GM12878 (cell line): ENCODE results near the gene LRBA. TPM values are rescaled to one million over a fixed set of nuclear protein-coding genes. Genes with fewer than 3 reads are reported as not detected.

Experiments
- ATAC-seq: fragments of 200-7000 bp; cut with Tn5 transposase; 3 replicates; pipeline ENCODE4 v1.9.1; 2020; ENCODE audit warnings: mild to moderate bottlenecking, moderate library complexity
- BruUV-seq: library from RNA; stranded (reverse); fragments of 400-500 nt; replicated peaks from 2 replicates; lab custom pipeline; 2021; lab: Mats Ljungman, UMichigan
- CTCF ChIA-PET: fragments of 300-600 bp; sonication (Branson Sonifier 250); formaldehyde crosslinking; extraction: SDS; loops from one replicate; lab custom pipeline; 2021; ENCODE audit warnings: inconsistent platforms; lab: Yijun Ruan, JAX
- POLR2A ChIA-PET: fragments of 350-600 bp; formaldehyde crosslinking; extraction: SDS; loops from one replicate; lab custom pipeline; 2021; ENCODE audit warnings: inconsistent platforms; lab: Charles Lee
- RAD21 ChIA-PET: fragments of 300-600 bp; sonication (Branson Sonifier 250); formaldehyde crosslinking; loops from one replicate; lab custom pipeline; 2023; ENCODE audit warnings: antibody characterized with exemption; ENCODE audit not compliant: unreplicated experiment; lab: Charles Lee
- SMC1A ChIA-PET: fragments of 300-600 bp; sonication (Branson Sonifier 250); formaldehyde crosslinking; loops from one replicate; lab custom pipeline; 2023; ENCODE audit not compliant: unreplicated experiment, uncharacterized antibody; lab: Charles Lee
- DNase-seq: peaks from one replicate; pipeline ENCODE4 v3.0.0-alpha.2; 2011; ENCODE audit warnings: low read depth, low spot score
- FAIRE-seq: peaks from 3 replicates; lab custom pipeline; 2011; peaks lifted over from hg19 to GRCh38; lab: Jason Lieb, UNC
- H2AFZ ChIP-seq: 2 replicates; pipeline ENCODE4 v1.6.0; 2011; ENCODE audit warnings: low read depth, low read length, control low read depth; ENCODE audit not compliant: control insufficient read depth
- H3K27ac ChIP-seq: 2 replicates; pipeline ENCODE4 v1.5.1; 2011; ENCODE audit warnings: control low read depth; ENCODE audit not compliant: control insufficient read depth, insufficient read depth
- H3K27me3 ChIP-seq, 2 experiments: replicated peaks in 1 of 2; 2 replicates each; pipeline versions ENCODE4 v1.6.0 to v1.6.1; 2011; ENCODE audit warnings: low read length in 1 of 2; ENCODE audit not compliant: control insufficient read depth in 2 of 2, insufficient read depth in 2 of 2
- H3K36me3 ChIP-seq, 2 experiments: 2 replicates each; pipeline ENCODE4 v1.5.1; 2011; ENCODE audit warnings: low read length in 1 of 2; ENCODE audit not compliant: control insufficient read depth in 2 of 2, insufficient read depth in 2 of 2
- H3K4me1 ChIP-seq: 2 replicates; pipeline ENCODE4 v1.6.1; 2011; ENCODE audit warnings: mild to moderate bottlenecking, low read length, moderate library complexity, mixed read lengths; ENCODE audit not compliant: control insufficient read depth, insufficient read depth
- H3K4me2 ChIP-seq: 2 replicates; pipeline ENCODE4 v1.6.0; 2011; ENCODE audit warnings: control low read depth; ENCODE audit not compliant: control insufficient read depth, insufficient read depth
- H3K4me3 ChIP-seq: fragments of 200-600 bp; sonication (generic); 2 replicates; pipeline ENCODE4 v1.5.1; 2016
- H3K79me2 ChIP-seq: 2 replicates; pipeline ENCODE4 v1.6.0; 2011; ENCODE audit warnings: low read length; ENCODE audit not compliant: control insufficient read depth, insufficient read depth
- H3K9ac ChIP-seq: 2 replicates; pipeline ENCODE4 v1.8.0; 2011; ENCODE audit warnings: low read length, control low read depth, mixed read lengths; ENCODE audit not compliant: control insufficient read depth, insufficient read depth
- H3K9me3 ChIP-seq: replicated peaks from 3 replicates; pipeline ENCODE4 v1.5.1; 2011; ENCODE audit warnings: mild to moderate bottlenecking, low read length; ENCODE audit not compliant: control insufficient read depth, insufficient read depth
- H4K20me1 ChIP-seq: 2 replicates; pipeline ENCODE4 v1.6.0; 2011; ENCODE audit not compliant: control insufficient read depth, insufficient read depth
- SIN3A ChIP-seq: IDR thresholded peaks from 2 replicates; pipeline ENCODE4 v1.6.1; 2012; ENCODE audit warnings: low read depth, low read length, improper control_type of control experiment
- ZBTB4 ChIP-seq: fragments of 450-650 bp; formaldehyde crosslinking; IDR thresholded peaks from 2 replicates; pipeline ENCODE4 v1.4.0; 2022; ENCODE audit warnings: mild to moderate bottlenecking, moderate library complexity
- ZNF217 ChIP-seq: fragments of 450-650 bp; IDR thresholded peaks from 2 replicates; pipeline ENCODE4 v1.6.1; 2017; ENCODE audit warnings: antibody characterized with exemption, mild to moderate bottlenecking
- WGBS: methylation state at CpG from one replicate; pipeline ENCODE4 v1.1.6; 2016; ENCODE audit warnings: low lambda C conversion rate; ENCODE audit not compliant: insufficient replicate concordance, insufficient coverage; ENCODE audit errors: missing lambda C conversion rate; 5-methylcytosine and 5-hydroxymethylcytosine counted together
- in situ Hi-C: fragments of 300-500 bp; cut with MboI; formaldehyde crosslinking; loops from 9 replicates; pipeline ENCODE4 v1.14.3; 2018; ENCODE audit warnings: mixed read lengths
- intact Hi-C: fragments of 100-400 bp; cut with micrococcal nuclease; formaldehyde crosslinking; loops from one replicate; pipeline ENCODE4 v1.14.2; 2022; ENCODE audit not compliant: unreplicated experiment
- polyA plus RNA-seq, 11 experiments: library from polyadenylated mRNA; depleted of rRNA in 4 of 11; unstranded in 6 of 11; stranded (reverse) in 5 of 11; fragments of >200 nt; fragmentation: Nextera tagmentation in 4 of 11; fragmentation: Illumina TruSeq in 1 of 11; extraction: Ambion mirVana in 4 of 11; extraction: Trizol in 1 of 11; gene quantifications; 1 replicate in 1 of 11; 2 replicates in 10 of 11; pipeline versions ENCODE4 v1.2.1 to v1.2.3, GENCODE V29; 2011 to 2016; ENCODE audit warnings: inconsistent platforms in 2 of 11, missing spikeins in 2 of 11, low read depth in 1 of 11
- total RNA-seq, 4 experiments: library from RNA; depleted of rRNA in 3 of 4; stranded (reverse); fragments of >200 nt in 3 of 4; fragmentation: Illumina TruSeq in 1 of 4; extraction: Trizol in 1 of 4; gene quantifications; 2 replicates each; pipeline versions ENCODE4 v1.2.1 to v1.2.3, GENCODE V29; 2013 to 2021

The LRBA gene
- total and polyA plus RNA-seq, 10 of the 15 experiments (the other 5 are each of a cell fraction or from before 2014, with no cell fraction given): 20.3 to 93.4 (median 55.0) TPM

GRCh38 chr4:150315691-150316090 is 699.4 kb downstream of the LRBA start:
- ChIA-PET RAD21 (interaction anchor here (0.9 to 1.2 kb wide), 2 partner anchors 360 to 551 kb away, joined by 3 to 4 read pairs; no protein-coding TSS in a partner anchor), SMC1A (interaction anchor here (0.8 to 1.6 kb wide), 5 partner anchors 9 to 281 kb away, joined by 3 read pairs; no protein-coding TSS in a partner anchor), CTCF (interaction anchor here (0.6 to 1.5 kb wide), 2 partner anchors 14 to 225 kb away, joined by 3 read pairs; no protein-coding TSS in a partner anchor), POLR2A (interaction anchor here (0.6 kb wide), 2 partner anchors 690 to 749 kb away, joined by 3 to 6 read pairs; no protein-coding TSS in a partner anchor)
- in situ Hi-C loops: no loop called here
- no peak overlapping the region for H2AFZ ChIP-seq
- no peak overlapping the region for H3K9ac ChIP-seq
- no peak for DNase-seq
- FAIRE-seq: no peak
- intact Hi-C loops: no loop called here
- no peaks in the 10 kb centered on the region; a peak in 1 of 4 replicates for H3K36me3 ChIP-seq
- no peaks in the 10 kb centered on the region for H3K27me3 ChIP-seq
- TF ChIP-seq SIN3A (no peak), ZBTB4 (no peak), ZNF217 (no peak)
- H3K4me1 ChIP-seq: no peaks in the 10 kb centered on the region
- H3K9me3 ChIP-seq: no peaks in the 10 kb centered on the region
- no peak for ATAC-seq
- no peak overlapping the region for H3K4me2 ChIP-seq
- no peaks in the 10 kb centered on the region for H4K20me1 ChIP-seq
- H3K4me3 ChIP-seq: no peak overlapping the region
- no peaks in the 10 kb centered on the region for H3K79me2 ChIP-seq
- 98% methylated on average over 2 of the region's 2 CpGs for WGBS
- no peak overlapping the region for H3K27ac ChIP-seq
- BruUV-seq: no TSS peak
